Measurements from ENCODE around the gene ZNF345. TPM values are rescaled to one million over a fixed set of nuclear protein-coding genes. Genes with fewer than 3 reads are reported as not detected.

Gene ZNF345
- total RNA-seq, 1 donor from 2014 or later: 9.8 TPM

DNA sequence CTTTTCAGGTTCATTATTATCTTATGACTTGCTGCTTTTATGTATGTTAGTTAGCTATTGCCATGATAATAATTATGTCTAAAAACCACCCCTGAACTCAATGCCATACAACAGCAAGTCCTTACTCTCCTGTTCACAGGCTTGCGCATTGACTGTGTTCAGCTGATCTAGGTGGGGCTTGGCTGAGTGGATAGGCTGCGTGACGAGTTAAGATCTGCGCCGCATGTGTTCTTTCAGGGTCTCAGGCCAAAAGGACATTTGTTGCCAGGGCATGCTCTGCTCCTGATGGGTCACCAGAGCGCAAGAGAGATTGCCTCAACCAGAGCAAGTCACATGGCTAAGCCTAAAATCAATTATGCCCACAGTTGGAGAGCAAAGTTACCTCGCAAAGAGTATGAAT, 66.3 kb downstream of the ZNF345 start:
- DNase-seq (ENCODE audit: low spot score): no peak

DNA sequence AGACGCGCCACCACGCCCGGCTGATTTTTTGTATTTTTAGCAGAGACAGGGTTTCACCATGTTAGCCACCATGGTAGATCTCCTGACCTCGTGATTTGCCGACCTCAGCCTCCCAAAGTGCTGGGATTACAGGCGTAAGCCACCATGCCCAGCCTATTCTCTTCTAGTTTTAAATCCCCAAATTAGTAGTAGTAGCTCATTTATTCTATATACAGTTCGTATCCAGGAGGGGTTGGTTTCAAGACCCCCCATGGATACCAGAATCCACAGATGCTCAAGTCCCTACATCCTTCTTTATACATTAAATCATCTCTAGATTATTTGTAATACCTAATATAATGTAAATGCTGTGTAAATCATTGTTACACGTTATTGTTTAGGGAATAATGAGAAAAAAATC, 67.4 kb downstream of the ZNF345 start:
- DNase-seq (ENCODE audit: low spot score): no peak

Other genes with a start within 250 kb of the ZNF345 start
- gene ZNF382, start 245.6 kb upstream of the ZNF345 start, total RNA-seq: 7.9 TPM
- 16.2 TPM for gene ZNF461, start 184.0 kb upstream of the ZNF345 start, total RNA-seq
- 10.3 TPM for gene ZNF567, start 163.3 kb upstream of the ZNF345 start, total RNA-seq
- gene ZNF850, start 78.1 kb upstream of the ZNF345 start, total RNA-seq: 2.8 TPM
- 11.3 TPM for gene ZNF790, start 12.5 kb upstream of the ZNF345 start, total RNA-seq
- gene ZNF829, start 65.4 kb downstream of the ZNF345 start, total RNA-seq: 4.2 TPM
- 9.8 TPM for gene ZNF568, start 65.5 kb downstream of the ZNF345 start, total RNA-seq
- gene ZNF420, start 227.6 kb downstream of the ZNF345 start, total RNA-seq: 12.5 TPM